ENCODE measurements around the gene EIF1AD.

GRCh38 chr11:66008468-66009101 lies 6.6 kb upstream of the EIF1AD start:
- TF ChIP-seq, protein P1, sequence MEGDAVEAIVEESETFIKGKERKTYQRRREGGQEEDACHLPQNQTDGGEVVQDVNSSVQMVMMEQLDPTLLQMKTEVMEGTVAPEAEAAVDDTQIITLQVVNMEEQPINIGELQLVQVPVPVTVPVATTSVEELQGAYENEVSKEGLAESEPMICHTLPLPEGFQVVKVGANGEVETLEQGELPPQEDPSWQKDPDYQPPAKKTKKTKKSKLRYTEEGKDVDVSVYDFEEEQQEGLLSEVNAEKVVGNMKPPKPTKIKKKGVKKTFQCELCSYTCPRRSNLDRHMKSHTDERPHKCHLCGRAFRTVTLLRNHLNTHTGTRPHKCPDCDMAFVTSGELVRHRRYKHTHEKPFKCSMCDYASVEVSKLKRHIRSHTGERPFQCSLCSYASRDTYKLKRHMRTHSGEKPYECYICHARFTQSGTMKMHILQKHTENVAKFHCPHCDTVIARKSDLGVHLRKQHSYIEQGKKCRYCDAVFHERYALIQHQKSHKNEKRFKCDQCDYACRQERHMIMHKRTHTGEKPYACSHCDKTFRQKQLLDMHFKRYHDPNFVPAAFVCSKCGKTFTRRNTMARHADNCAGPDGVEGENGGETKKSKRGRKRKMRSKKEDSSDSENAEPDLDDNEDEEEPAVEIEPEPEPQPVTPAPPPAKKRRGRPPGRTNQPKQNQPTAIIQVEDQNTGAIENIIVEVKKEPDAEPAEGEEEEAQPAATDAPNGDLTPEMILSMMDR (IDR thresholded peaks at IDR 0.05) = no peak
- TF ChIP-seq EZH2phosphoT487 (IDR thresholded peaks at IDR 0.05) (no peak), EZH2 (IDR thresholded peaks at IDR 0.05) (no peak)
